ENCODE results near the gene CLCN2.

DNA sequence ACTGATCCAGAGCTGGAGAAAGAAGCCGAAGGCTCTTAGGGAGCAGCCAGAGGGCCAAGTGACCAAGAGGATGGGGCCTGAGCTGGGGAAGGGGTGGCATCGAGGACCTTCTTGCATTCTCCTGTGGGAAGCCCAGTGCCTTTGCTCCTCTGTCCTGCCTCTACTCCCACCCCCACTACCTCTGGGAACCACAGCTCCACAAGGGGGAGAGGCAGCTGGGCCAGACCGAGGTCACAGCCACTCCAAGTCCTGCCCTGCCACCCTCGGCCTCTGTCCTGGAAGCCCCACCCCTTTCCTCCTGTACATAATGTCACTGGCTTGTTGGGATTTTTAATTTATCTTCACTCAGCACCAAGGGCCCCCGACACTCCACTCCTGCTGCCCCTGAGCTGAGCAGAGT lies 28.0 kb upstream of the CLCN2 start:
- TF ChIP-seq, protein P1, sequence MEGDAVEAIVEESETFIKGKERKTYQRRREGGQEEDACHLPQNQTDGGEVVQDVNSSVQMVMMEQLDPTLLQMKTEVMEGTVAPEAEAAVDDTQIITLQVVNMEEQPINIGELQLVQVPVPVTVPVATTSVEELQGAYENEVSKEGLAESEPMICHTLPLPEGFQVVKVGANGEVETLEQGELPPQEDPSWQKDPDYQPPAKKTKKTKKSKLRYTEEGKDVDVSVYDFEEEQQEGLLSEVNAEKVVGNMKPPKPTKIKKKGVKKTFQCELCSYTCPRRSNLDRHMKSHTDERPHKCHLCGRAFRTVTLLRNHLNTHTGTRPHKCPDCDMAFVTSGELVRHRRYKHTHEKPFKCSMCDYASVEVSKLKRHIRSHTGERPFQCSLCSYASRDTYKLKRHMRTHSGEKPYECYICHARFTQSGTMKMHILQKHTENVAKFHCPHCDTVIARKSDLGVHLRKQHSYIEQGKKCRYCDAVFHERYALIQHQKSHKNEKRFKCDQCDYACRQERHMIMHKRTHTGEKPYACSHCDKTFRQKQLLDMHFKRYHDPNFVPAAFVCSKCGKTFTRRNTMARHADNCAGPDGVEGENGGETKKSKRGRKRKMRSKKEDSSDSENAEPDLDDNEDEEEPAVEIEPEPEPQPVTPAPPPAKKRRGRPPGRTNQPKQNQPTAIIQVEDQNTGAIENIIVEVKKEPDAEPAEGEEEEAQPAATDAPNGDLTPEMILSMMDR (conservative IDR thresholded peaks at IDR 0.05; ENCODE audit: low read depth, low read length): no peak
- TF ChIP-seq SMC3 (IDR thresholded peaks at IDR 0.05; ENCODE audit: low read depth, low read length): no peak
- TF ChIP-seq, protein P2, sequence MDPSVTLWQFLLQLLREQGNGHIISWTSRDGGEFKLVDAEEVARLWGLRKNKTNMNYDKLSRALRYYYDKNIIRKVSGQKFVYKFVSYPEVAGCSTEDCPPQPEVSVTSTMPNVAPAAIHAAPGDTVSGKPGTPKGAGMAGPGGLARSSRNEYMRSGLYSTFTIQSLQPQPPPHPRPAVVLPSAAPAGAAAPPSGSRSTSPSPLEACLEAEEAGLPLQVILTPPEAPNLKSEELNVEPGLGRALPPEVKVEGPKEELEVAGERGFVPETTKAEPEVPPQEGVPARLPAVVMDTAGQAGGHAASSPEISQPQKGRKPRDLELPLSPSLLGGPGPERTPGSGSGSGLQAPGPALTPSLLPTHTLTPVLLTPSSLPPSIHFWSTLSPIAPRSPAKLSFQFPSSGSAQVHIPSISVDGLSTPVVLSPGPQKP (IDR thresholded peaks at IDR 0.05; ENCODE audit: borderline replicate concordance, low read depth, low read length): no peak

Data from IMR-90 (cell line).